ENCODE measurements around the gene ATP11A. TPM values are rescaled to one million over a fixed set of nuclear protein-coding genes. Genes with fewer than 3 reads are reported as not detected.
"Not testable (repeated sequence)": the region's sequence is repeated elsewhere in the genome, so short reads cannot be mapped to it uniquely, and the experiment has no call there.

The ATP11A gene
- total and polyA plus RNA-seq, 2 experiments from 2014 or later, result 4.9 to 5.0 TPM

DNA sequence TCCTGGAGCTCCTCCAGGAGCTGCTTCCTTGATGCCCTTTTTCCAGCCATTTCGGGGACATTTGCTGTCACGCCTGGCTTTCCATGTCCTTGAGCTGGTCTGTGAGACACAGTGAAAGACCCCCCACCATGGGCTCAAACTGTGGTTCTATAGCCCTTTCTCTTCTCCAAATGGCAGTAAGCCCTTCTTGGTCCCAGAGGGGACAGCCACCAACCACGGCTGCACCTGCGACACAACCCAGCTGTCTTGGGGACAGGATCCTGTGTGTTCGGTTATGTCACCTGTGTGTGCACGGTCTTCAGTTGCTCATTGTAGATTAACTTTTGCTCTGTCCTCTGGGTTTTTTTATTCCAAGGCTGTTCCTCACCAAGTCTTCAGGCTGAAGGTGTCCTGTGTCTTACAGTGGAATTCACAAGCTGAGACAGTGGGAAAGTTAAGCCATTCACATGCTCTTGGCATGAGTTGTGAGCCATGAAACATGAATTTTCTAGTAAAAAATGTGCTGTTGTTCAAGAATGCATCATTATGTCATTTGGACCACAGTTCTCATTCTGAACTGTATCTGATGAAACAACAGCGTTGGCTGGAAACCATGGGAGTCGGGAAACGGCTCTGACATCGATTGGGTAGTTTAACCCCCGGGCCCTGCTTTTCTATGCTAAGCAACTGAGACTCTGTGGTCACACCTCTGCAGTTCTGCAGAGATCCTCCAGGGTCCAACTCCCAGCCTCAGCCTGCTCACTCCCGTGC, 149.7 kb downstream of the ATP11A start:
- H4K20me1 ChIP-seq (ENCODE audit: insufficient read depth), result no peaks in the 10 kb centered on the region
- no peaks in the 10 kb centered on the region for H3K79me2 ChIP-seq (ENCODE audit: insufficient read depth)
- no peak overlapping the region for H3K4me2 ChIP-seq (ENCODE audit: unreplicated experiment)
- no peaks in the 10 kb centered on the region for H3K9me3 ChIP-seq (ENCODE audit: low read depth)
- in situ Hi-C loops (cut with MboI), result no loop called here
- H3F3A ChIP-seq (ENCODE audit: insufficient read depth), result 0 out of 2 replicates have a peak, but pooled peaks cover 6% of the 10 kb centered on the region
- H3K27me3 ChIP-seq (replicated peaks; ENCODE audit: insufficient read depth), result no peaks in the 10 kb centered on the region
- no peaks in the 10 kb centered on the region for H3K9me2 ChIP-seq (ENCODE audit: insufficient read depth)
- DNase-seq, result peak; percentile 87
- 56% methylated on average over 12 of the region's 12 CpGs for WGBS, 2 experiments (ENCODE audit: low coverage in 1 of 2, low lambda C conversion rate in 2 of 2, missing lambda C conversion rate in 2 of 2)
- H3K9ac ChIP-seq, result no peak overlapping the region
- H3K27ac ChIP-seq, result no peak overlapping the region
- no peak overlapping the region for H3K4me3 ChIP-seq
- no peak for TF ChIP-seq EZH2phosphoT487 (IDR thresholded peaks at IDR 0.05; ENCODE audit: insufficient read depth, low read depth)
- TF ChIP-seq EZH2 (IDR thresholded peaks at IDR 0.05; ENCODE audit: insufficient read depth, poor library complexity, severe bottlenecking), result no peak
- H3K36me3 ChIP-seq (ENCODE audit: low read depth), result no peaks in the 10 kb centered on the region; the same call in 1 of the 2 replicates
- no peak overlapping the region for H2AFZ ChIP-seq
- no peaks in the 10 kb centered on the region for H3K4me1 ChIP-seq (ENCODE audit: insufficient read depth)

- no peak for DNase-seq
- Histone ChIP-seq H3K9me2 (ENCODE audit: insufficient read depth) (no peaks in the 10 kb centered on the region), H3K4me1 (ENCODE audit: insufficient read depth) (no peaks in the 10 kb centered on the region), H3K79me2 (ENCODE audit: insufficient read depth) (no peaks in the 10 kb centered on the region), H3K9me3 (ENCODE audit: low read depth) (no peaks in the 10 kb centered on the region), H4K20me1 (ENCODE audit: insufficient read depth) (no peaks in the 10 kb centered on the region), H3F3A (ENCODE audit: insufficient read depth) (0 out of 2 replicates have a peak, but pooled peaks cover 6% of the 10 kb centered on the region), H3K36me3 (ENCODE audit: low read depth) (no peaks in the 10 kb centered on the region), H3K27me3 (replicated peaks; ENCODE audit: insufficient read depth) (no peaks in the 10 kb centered on the region), H3K9ac (no peak overlapping the region), H2AFZ (no peak overlapping the region), H3K27ac (no peak overlapping the region), H3K4me3 (no peak overlapping the region), H3K4me2 (ENCODE audit: unreplicated experiment) (no peak overlapping the region)
- WGBS, 2 experiments (ENCODE audit: low coverage in 1 of 2, low lambda C conversion rate in 2 of 2, missing lambda C conversion rate in 2 of 2), result 95 to 99% methylated on average over 16 to 34 of the region's 34 CpGs
- in situ Hi-C loops (cut with MboI), result no loop called here
- TF ChIP-seq EZH2phosphoT487 (IDR thresholded peaks at IDR 0.05; ENCODE audit: insufficient read depth, low read depth), result no peak
- TF ChIP-seq EZH2 (IDR thresholded peaks at IDR 0.05; ENCODE audit: insufficient read depth, poor library complexity, severe bottlenecking), result no peak
These were observed 150.8 kb downstream of the ATP11A start for GRCh38 chr13:112840472-112841302.

- not testable (repeated sequence) for DNase-seq; H3K27me3 ChIP-seq (replicated peaks; ENCODE audit: insufficient read depth)
These were observed 151.6 kb downstream of the ATP11A start for GRCh38 chr13:112841303-112842015.

GRCh38 chr13:112842343-112842856, 152.6 kb downstream of the ATP11A start:
- Histone ChIP-seq H3K9me2 (ENCODE audit: insufficient read depth) (no peaks in the 10 kb centered on the region), H3K4me1 (ENCODE audit: insufficient read depth) (no peaks in the 10 kb centered on the region), H3K27me3 (replicated peaks; ENCODE audit: insufficient read depth) (no peaks in the 10 kb centered on the region), H3K9ac (no peak overlapping the region), H3K4me3 (no peak overlapping the region), H4K20me1 (ENCODE audit: insufficient read depth) (no peaks in the 10 kb centered on the region), H3F3A (ENCODE audit: insufficient read depth) (0 out of 2 replicates have a peak, but pooled peaks cover 6% of the 10 kb centered on the region), H3K4me2 (ENCODE audit: unreplicated experiment) (no peak overlapping the region), H3K9me3 (ENCODE audit: low read depth) (no peaks in the 10 kb centered on the region), H2AFZ (no peak overlapping the region), H3K27ac (no peak overlapping the region), H3K79me2 (ENCODE audit: insufficient read depth) (no peaks in the 10 kb centered on the region), H3K36me3 (ENCODE audit: low read depth) (no peaks in the 10 kb centered on the region)
- no peak for DNase-seq
- TF ChIP-seq EZH2phosphoT487 (IDR thresholded peaks at IDR 0.05; ENCODE audit: insufficient read depth, low read depth) (no peak), EZH2 (IDR thresholded peaks at IDR 0.05; ENCODE audit: insufficient read depth, poor library complexity, severe bottlenecking) (no peak)
- WGBS, 2 experiments (ENCODE audit: low coverage in 1 of 2, low lambda C conversion rate in 2 of 2, missing lambda C conversion rate in 2 of 2), result 87 to 90% methylated on average over 14 of the region's 14 CpGs
- in situ Hi-C loops (cut with MboI), result no loop called here

More at GRCh38 chr13:112841303-112842015, 151.6 kb downstream of the ATP11A start:
- H4K20me1 ChIP-seq (ENCODE audit: insufficient read depth); H3K79me2 ChIP-seq (ENCODE audit: insufficient read depth); H3K9me3 ChIP-seq (ENCODE audit: low read depth); H3K36me3 ChIP-seq (ENCODE audit: low read depth); in situ Hi-C loops (cut with MboI); H3K9me2 ChIP-seq (ENCODE audit: insufficient read depth); H3F3A ChIP-seq (ENCODE audit: insufficient read depth); H3K9ac ChIP-seq; H3K4me1 ChIP-seq (ENCODE audit: insufficient read depth); H2AFZ ChIP-seq; H3K27ac ChIP-seq; H3K4me2 ChIP-seq (ENCODE audit: unreplicated experiment); H3K4me3 ChIP-seq: not testable (repeated sequence)
- WGBS, 2 experiments (ENCODE audit: low coverage in 1 of 2, low lambda C conversion rate in 2 of 2, missing lambda C conversion rate in 2 of 2), result 86 to 91% methylated on average over 21 to 31 of the region's 31 CpGs
